HCT116 (cell line): ENCODE results near the gene ZBTB20.

Experiments used
- CEBPB ChIP-seq: IDR thresholded peaks from 2 replicates; pipeline ENCODE4 v1.6.1; 2012; ENCODE audit warnings: low read depth
- POLR2A ChIP-seq: IDR thresholded peaks from 2 replicates; pipeline ENCODE4 v1.7.0; 2011; ENCODE audit warnings: borderline replicate concordance; ENCODE audit not compliant: insufficient read depth, insufficient read length; ENCODE audit errors: extremely low read depth
- SP1 ChIP-seq: IDR thresholded peaks from 2 replicates; pipeline ENCODE4 v1.6.1; 2012; ENCODE audit warnings: low read depth
- TF ChIP-seq, protein P1 (sequence below): IDR thresholded peaks from 2 replicates; pipeline ENCODE4 v1.6.1; 2011; ENCODE audit warnings: mild to moderate bottlenecking, low read length, moderate library complexity; ENCODE audit not compliant: insufficient replicate concordance; ENCODE audit errors: extremely low read depth
- TF ChIP-seq, protein P2 (sequence below), 3 experiments: fragments of 200-600 bp in 1 of 3; sonication (generic) in 1 of 3; IDR thresholded peaks in 2 of 3; conservative IDR thresholded peaks in 1 of 3; 2 replicates each; pipeline ENCODE4 v1.5.1; 2012 to 2017; ENCODE audit warnings: low read depth in 2 of 3, low read length in 2 of 3, antibody characterized with exemption in 1 of 3, borderline replicate concordance in 1 of 3, control low read depth in 1 of 3, mild to moderate bottlenecking in 1 of 3, mixed read lengths in 1 of 3, mixed run types in 1 of 3, moderate library complexity in 1 of 3; ENCODE audit not compliant: insufficient read depth in 1 of 3

DNA sequence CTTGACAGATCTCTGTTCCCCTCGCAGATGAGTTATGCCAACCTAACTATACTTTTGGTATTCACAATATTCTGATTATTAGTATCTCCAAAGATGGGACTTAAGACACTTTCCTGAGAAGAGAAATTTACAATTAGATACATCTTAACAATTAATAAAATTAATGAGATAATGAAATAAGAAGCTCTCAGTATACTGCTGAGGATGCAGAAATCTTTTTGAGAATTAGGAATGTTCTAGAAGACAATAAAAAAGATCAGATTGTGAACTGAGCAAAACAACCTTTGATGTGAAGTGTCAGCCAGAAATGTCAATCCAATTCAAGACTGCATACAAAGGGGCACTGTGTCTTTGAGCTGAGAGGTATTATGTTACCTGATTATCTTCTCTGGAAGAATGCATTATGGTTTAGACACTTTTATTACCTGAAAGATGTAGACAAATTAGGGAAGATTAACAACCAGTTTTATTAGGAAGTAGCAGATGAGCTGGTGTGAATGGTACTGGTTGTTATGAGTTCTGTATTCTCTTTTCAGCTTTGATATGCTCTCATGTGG is 590.4 kb downstream of the ZBTB20 start:
- TF ChIP-seq SP1 (peak; percentile 42; the same call in 1 of the 2 replicates), POLR2A (no peak), CEBPB (no peak)
- TF ChIP-seq, protein P1, sequence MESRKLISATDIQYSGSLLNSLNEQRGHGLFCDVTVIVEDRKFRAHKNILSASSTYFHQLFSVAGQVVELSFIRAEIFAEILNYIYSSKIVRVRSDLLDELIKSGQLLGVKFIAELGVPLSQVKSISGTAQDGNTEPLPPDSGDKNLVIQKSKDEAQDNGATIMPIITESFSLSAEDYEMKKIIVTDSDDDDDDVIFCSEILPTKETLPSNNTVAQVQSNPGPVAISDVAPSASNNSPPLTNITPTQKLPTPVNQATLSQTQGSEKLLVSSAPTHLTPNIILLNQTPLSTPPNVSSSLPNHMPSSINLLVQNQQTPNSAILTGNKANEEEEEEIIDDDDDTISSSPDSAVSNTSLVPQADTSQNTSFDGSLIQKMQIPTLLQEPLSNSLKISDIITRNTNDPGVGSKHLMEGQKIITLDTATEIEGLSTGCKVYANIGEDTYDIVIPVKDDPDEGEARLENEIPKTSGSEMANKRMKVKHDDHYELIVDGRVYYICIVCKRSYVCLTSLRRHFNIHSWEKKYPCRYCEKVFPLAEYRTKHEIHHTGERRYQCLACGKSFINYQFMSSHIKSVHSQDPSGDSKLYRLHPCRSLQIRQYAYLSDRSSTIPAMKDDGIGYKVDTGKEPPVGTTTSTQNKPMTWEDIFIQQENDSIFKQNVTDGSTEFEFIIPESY, result no peak
- TF ChIP-seq, protein P2, sequence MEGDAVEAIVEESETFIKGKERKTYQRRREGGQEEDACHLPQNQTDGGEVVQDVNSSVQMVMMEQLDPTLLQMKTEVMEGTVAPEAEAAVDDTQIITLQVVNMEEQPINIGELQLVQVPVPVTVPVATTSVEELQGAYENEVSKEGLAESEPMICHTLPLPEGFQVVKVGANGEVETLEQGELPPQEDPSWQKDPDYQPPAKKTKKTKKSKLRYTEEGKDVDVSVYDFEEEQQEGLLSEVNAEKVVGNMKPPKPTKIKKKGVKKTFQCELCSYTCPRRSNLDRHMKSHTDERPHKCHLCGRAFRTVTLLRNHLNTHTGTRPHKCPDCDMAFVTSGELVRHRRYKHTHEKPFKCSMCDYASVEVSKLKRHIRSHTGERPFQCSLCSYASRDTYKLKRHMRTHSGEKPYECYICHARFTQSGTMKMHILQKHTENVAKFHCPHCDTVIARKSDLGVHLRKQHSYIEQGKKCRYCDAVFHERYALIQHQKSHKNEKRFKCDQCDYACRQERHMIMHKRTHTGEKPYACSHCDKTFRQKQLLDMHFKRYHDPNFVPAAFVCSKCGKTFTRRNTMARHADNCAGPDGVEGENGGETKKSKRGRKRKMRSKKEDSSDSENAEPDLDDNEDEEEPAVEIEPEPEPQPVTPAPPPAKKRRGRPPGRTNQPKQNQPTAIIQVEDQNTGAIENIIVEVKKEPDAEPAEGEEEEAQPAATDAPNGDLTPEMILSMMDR (IDR thresholded peaks at IDR 0.05 in 2 of 3, conservative IDR thresholded peaks at IDR 0.05 in 1 of 3; ENCODE audit: borderline replicate concordance in 1 of 3, insufficient read depth in 1 of 3, low read depth in 2 of 3, low read length in 2 of 3), result no peak
